NCI-H2029 treated with DMSO at 0.1 percent for 48 hours (cell line): Measurements from ENCODE around the gene ANTKMT.

Experiments used
- DNase-seq: peaks from one replicate; lab custom pipeline; 2025; lab: John Stamatoyannopoulos, UW

Gene ANTKMT

GRCh38 chr16:715477-716199, 5.3 kb upstream of the ANTKMT start:
- DNase-seq = no peak

DNA sequence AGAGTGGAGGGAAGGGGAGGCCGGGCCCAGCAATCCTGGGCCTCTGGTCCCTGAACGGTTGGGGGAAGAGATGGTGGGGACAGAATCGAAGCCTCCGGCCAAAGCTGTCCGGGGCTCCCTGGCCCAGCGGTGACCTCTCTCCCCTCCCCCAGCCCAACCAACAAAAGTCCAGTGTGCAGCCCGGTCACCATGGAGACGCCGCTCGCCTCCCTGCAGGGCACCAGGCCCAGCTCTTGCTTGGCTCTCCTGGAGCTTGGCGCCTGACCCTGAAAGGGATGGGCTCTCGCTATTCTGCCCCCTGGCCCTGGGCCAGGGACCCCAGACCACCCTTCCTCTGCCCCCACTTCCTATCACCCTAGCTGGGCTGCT, 4.8 kb upstream of the ANTKMT start:
- DNase-seq = no peak

DNA sequence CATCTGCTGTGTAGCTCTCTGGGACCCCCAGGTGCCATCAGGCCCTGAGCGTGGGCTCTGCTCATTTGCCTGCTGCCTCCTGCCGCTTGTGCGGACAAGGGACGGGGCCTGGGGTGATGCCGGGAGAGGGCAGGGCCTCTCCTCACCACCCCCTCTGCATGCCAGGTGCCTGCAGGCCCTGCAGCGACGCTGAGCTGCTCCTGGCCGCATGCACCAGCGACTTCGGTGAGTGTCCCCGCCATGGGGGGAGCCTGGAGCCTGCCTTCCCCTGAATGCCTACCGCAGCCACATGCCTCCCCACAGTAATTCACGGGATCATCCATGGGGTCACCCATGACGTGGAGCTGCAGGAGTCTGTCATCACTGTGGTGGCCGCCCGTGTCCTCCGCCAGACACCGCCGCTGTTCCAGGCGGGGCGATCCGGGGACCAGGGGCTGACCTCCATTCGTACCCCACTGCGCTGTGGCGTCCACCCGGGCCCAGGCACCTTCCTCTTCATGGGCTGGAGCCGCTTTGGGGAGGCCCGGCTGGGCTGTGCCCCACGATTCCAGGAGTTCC, 4.1 kb upstream of the ANTKMT start:
- no peak for DNase-seq

GRCh38 chr16:717450-718245, 3.3 kb upstream of the ANTKMT start:
- DNase-seq = no peak

DNA sequence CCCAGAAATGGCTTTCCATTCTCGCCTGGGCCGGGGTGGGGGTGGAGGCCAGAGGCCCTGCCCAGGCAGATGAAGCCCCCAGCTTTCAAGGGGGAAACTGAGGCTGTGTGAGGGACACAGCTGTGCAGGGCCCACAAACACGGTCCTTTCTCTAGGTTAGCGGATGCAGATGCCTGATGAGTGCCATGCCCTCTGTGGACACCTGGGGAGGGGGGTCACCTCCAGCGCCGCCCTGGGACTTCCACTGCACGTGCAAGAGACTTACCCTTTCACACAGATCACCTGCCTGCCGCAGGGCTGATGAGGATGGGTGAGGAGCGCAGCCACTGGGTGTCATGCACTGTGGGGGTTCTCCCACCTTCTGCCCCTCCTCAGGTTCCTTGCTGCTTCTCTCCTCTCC, 2.6 kb upstream of the ANTKMT start:
- no peak for DNase-seq

DNA sequence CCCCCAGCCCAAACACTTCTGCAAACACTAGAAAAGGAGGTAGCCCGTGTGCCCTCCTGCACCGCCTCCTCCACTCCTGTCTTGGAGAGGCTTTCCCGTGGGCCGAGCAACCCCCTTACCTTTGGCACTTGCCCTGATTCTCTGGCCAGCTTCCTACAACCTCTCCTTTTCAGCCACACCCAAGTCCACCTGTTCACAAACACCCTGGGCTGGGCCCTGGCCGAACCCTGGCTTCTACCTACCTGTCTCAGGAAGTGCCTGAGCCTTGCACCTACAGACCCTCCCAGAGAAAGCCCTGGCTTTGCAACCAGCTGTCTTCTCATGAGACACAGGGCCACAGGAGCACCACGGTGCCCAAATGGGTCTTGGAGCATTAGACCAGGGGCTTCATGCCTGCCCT, 2.0 kb upstream of the ANTKMT start:
- DNase-seq = no peak

GRCh38 chr16:719815-720446, 1.0 kb upstream of the ANTKMT start:
- DNase-seq = no peak

DNA sequence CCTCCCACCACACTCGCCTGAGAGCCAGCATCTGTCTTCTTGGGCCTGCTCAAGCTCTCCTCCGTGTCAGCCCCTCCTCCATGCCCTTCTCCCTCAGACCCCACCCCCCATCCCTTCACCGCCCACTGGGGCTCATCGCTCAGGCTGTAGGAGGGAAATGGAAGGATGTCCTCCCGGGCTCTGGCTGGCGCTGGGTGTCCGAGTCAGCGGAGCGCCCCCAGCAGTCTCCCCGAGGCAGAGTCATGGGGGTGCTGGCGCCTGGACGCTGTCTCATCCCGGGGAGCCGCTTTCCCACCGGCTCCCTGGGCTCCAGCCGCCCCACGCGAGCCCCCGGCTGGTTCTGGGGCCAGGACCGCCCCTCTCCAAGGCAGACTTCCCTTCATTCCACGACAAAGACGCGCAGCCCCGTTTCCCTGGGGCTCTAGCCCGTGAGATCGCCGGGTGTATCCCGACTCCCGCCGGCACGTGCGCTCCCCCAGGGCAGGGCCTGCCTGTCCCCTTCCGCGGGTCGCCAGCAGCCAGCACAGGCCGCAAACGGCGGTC, 428 bp upstream of the ANTKMT start:
- DNase-seq = no peak

DNA sequence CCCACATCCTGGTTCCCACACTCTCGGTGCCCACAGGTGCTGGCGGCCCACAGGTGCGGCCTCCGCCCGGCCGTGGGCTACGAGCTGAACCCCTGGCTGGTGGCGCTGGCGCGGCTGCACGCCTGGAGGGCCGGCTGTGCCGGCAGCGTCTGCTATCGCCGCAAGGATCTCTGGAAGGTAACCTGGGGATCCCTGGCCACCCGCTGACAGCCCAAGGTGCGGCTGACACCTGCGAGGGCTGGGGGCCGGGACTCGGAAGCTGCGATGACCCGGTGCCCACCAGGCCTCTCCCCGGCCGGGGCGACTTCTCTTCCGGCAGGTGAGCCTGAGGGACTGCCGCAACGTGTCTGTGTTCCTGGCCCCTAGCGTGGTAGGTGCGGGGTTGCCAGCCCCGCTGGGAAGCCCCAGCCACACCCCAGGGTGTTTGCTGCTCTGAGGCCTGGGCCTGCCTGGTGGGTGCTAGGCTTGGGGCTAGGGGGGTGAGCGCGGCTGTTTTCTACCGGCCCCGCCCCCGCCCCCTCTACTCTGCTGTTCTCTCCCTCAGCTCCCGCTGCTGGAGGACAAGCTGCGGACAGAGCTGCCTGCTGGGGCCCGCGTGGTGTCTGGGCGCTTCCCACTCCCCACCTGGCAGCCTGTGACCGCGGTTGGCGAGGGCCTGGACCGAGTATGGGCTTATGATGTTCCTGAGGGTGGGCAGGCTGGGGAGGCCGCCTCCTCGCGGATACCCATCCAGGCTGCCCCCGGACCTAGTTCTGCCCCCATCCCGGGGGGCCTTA, 1.0 kb downstream of the ANTKMT start:
- DNase-seq = no peak

DNA sequence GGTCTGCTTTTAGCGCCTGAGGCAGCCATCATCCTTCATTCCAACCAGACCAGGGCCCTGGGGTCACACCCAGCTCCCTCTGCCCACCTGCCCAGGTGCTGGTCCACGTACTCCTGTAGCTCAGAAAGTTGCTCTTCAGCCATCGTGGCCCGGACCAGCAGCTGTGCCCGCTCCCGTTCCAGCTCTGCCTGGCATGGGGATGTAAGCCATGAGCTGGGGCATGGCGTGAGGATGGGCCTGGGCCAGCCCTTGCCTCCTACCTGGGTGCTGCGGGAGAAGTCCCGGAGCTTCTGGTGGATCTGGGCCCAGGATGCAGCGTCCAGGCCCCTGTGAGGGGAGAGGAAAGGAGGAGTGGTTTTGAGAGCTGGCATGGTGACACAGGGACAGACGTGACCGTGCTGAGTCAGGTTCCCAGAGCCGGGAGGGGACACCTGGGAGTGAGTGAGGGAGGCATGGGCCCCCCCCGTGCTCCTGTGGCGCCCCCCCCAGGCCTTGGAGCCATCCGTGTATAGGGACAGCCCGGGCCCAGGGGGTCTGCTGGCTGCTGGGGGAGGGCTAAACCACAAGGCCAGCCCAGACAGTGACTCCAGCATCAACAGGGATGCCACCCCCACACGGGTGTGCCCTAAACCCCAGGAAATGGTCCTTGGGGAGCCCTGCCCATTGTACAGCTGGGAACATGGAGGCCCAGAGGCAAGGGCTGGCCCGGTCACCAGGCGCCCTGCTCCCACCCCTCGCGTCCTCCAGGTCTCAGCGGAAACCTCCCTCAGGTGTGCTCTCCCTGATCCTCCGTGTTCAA, 2.1 kb downstream of the ANTKMT start:
- no peak for DNase-seq

GRCh38 chr16:723695-724094, 2.7 kb downstream of the ANTKMT start:
- DNase-seq = no peak

DNA sequence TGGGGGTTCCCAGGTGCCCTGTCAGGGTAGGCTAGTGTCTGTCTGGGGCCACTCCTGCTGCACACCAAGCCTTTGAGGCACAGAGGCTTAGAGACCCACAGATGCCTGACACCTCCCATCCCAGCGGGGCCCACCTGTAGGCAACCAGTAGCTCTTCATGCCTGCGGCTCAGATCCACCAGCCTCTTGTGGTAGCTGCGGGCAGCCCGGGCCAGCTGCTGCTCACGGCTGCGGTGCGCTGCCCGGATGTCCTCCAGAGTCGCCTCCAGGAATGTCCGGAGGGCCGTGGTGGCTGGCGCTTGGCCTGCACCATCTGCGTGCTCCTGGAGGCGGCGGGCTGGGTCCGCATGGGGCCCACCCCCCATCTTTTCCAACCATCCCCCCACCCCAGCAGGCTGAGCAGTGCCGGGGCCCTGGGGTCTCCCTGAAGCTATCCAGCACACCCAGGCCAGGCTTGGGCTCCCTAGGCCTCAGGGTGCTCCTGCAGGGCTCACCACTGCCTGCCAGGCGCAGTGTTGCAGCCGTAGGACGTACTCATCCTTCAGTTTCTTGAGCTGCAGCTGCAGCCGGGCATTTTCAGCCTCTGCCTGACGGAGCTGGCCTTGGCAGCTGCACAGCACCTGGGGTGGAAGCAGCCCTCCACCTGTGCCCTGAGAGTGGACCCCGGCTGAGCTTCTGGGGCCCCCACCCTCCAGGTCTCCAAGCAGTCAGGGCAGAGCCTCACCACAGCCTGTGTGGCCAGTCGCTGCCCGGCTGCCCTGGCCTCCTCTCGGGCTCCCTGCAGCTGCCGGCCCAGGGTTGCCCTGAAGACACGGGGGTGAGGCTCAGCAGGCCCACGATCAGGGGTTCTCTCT, 3.5 kb downstream of the ANTKMT start:
- no peak for DNase-seq

DNA sequence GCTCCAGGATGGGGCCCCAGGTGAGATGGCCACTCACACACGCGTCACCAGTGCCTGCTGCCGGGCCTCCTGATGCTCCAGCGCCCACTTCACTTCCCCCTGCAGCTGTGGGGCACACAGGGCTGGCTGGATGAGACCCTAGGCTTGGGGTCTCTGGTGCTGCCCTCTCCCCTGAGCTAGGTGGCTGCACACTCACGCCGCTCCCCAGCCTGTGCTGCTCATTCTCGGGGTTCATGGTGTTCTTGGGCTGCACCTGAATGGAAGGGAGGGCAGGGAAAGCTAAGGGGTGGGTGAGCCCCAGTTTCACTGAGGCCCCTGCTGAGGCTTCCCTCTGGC, 4.1 kb downstream of the ANTKMT start:
- DNase-seq = no peak

DNA sequence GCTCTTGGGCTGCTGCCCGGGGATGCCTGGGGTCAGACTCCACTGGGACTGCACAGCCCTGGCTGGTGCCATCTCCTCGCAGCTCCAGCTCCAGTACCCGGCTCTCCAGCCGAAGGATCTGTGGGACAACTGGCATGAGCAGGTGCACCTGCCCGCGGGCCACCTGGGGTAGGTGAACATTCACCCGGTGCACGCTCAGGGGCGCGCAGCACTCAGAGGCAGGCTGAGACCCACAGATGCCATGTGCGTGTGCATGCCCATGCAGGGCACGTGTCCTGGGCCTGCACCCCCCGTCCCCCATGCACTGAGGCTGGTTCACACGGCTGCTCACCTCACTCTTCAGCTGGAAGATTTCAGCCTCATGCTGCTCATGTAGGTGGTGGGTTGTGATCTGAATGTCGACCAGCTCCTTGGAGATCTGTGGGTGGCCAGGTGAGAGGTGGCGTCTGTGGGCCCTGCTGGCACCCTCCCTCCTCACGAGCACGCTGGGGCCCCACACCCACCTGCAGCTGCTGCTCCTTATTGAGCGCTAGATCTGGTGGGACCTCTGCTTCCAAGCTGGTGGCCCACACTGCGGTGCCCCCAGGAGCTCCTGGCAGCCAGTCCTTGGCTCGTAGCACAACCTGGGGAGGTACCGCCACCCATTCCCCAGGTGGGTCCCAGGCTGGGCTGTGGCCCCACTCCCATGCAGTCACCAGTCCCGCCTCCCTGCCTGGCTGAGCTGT, 4.7 kb downstream of the ANTKMT start:
- no peak for DNase-seq

DNA sequence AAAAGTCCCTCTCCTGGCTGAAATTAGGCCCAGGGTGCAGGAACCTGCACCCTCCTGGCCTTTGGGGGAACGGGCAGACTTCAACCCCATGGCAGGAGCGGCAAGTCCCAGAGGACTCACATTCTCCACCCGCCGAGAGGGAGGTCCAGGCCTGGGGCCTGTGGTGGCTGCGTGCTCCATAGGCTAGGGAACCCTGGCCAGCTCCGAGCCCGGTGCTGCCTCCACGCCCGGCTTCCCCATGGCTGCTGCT, 5.2 kb downstream of the ANTKMT start:
- no peak for DNase-seq

- DNase-seq = no peak
Observed at GRCh38 chr16:726438-727290, 5.7 kb downstream of the ANTKMT start, which contains the start of the genes CCDC78 and HAGHL. CCDC78 (minus strand) TSS chr16:726443; CDS start chr16:726367, 76 bp downstream. HAGHL (plus strand) TSS chr16:727106; CDS start chr16:727510, 404 bp downstream.

GRCh38 chr16:727291-727977, 6.5 kb downstream of the ANTKMT start:
- DNase-seq = no peak
